ENCODE data around the gene THAP4.

Gene THAP4

DNA sequence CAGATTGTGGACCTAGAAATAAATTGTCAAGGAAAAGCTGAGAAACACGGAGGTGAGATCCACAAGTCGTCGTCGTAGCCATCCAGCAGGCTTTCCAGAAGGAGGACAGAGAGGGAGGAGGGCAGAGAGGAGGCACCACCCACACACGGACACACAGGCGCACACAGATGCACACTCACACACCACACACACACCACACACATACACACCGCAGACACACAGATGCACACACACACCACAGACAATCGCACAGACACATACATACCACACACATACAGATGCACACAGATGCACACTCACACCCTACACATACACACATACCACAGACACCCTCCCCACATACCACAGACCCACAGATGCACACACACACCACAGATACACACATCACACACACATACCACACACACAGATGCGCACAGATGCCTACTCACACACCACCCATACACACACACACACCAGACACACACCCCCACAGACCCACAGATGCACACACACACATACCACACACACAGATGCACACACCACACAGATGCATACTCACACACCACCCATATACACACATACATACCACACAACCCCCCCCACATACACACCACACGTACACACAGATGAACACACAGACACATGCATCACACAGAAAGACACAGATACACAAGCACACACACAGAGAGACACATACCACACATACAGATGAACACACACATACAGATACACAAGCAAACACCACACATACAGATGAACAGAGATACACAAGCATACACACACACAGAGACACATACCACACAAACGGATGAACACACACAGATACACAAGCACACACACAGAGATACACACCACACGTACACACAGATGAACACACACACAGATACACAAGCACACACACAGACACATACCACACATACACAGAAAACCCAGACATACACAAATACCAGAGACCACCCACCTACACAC lies 91.2 kb downstream of the THAP4 start:
- DNase-seq: no peak

DNA sequence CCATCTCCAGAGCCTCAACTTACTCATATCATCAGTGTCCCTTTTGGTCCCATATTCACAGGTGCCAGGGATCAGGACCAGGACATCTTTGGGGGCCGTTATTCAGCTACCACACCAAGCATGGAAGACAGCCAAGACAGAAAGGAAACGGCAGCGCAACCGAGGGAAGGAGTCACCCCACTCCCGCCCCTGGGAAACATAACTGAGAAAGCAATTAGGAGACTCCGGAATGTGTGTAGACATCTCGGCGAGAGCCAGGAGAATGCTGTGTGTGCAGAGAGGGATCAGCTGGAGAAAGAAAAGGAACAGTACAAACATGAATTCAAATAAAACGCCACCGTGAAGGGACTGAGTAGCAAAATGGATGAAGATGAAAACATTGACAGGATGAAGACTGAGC lies 91.9 kb downstream of the THAP4 start:
- no peak for DNase-seq

DNA sequence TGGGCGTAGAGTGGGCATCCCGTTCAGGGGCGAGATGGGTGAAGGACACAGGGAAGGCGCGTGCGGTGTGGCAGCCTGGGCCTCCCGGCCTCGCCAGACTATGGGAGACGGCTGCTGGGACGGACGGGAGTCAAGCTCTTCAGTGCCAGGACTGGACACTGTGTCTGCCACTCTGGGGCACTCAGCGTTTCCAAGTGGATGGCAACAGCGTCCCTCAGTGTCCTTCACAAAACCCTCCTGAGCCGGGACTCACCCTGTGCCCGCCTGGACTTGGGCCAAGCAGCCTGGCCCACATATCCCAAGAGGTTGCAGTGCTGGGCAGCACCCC lies 94.7 kb downstream of the THAP4 start:
- no peak for DNase-seq

DNA sequence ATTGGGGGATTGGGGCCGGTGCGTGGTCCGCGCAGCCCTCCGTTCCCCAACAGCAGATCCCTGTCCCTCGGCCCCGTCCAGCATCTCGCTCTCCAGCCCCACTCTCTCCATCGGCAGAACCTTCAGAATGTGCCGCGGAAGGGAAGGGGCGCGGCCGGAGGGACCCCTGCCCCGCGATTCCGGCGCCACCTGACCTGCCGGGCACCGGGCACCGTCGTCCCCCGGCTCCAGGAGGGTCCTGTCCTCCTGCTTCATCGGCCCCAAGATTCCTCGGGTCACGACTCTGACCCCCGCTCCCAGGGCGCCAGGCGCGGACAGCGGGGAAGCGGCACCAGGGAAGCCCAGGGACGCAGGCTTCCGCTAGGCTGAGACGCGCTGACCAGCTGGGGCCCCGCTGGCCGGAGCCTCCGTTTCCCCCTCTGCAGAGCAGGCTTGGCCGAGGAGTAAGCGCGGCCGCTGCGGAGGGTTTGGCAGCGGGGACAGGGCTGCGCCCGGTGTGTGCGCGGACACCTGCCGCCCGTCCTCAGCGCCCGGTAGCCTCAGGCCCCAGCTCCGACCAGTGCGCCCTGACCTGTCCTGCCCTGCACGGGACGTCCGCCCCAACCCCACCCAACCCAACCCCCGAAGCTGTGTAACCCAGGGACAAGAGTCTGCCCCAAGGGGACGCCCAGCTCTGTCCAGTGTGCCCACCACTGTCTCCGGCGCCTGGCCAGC lies 95.2 kb downstream of the THAP4 start:
- DNase-seq: no peak

DNA sequence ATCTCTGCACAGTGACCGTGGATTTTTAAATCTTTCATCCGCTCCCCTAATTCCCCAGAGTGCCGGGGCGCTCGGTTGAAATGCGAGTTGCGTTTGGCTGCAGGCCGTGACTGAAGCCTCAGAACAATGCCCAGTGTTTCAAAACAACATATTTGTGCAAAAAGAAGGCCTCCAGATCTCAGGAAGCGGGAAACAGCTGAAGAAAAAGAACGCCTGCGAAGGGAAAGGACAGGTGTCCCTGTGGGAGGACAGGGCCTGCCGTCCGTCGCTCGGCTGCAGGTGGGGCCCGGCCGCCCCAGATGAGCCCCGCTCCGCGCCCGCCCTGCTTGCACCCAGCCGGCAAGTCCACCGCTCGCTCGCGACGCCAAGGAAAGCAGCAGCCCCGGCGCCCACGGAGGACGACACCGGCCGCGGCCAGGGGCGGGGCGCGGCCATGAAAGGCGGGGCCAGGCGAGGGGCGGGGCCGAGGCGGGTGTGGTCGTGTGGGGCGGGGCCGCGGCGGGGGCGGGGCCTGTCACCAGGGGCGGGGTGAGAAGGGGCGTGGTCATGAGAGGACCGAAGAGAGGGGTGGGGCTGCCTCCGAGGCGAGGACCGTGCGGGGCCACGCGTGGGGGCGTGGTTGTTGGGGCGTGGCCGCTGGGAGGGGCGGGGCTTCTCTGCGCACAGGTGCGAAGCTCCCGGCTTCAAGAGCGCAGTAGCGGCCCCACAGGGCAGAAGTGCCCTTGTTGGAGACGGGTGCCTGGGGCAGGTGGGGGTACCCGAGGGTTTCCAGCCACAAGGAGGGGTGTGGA lies 96.0 kb downstream of the THAP4 start:
- peak; percentile 83 for DNase-seq

DNA sequence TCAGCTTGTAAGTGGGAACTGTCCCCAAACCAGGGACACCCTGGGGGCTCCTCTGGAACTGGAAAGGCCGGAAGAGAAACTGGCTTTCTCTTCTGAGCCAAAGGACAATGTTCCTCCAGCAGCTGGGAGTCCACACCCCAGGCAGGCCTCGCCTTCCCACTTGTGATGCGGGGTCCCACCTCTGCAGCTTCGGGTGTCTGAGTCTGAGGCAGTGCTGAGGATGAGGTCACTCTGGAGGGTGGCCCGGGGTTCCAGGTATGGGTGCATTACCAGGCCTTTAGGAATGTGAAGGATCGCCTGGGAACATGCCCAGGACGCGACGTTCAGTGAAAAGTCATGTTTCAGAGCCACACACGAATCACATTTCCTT lies 96.6 kb downstream of the THAP4 start:
- DNase-seq: no peak

DNA sequence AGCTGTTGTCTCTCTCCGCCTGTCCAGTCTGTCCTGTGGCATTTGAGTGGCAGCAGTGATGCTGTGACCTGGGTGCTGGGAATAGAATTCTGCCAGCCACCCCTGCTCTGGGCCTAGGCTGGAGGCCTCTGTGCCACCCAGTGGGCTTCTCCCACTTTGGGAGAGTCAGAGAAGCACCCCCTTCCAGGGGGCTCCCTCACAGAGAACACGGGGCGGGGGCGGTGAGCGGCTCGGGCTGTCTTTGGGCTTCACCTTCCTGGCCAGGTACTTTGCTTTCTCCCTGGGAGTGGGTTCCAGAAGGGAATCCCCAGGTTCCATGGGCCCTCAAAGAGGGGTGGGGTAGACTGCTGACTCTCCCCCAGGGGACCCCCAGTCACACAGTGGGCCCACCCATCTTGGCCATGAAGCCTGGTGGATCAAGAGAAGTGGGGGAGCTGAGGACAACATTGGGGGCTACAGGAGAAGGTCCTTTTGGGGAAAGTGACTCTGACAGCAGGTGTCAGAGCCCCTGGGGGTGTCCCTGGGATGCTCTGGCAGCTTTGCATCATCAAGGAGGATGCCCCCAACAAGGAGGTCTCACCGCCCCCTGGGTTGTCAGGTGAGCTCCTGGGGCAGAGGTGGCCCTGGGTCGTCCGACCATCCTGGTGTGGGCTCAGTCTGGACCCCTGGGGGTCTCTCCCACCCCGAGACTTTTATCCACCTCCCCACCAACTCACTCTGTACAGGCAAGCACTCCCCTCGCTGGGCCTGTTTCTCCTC lies 97.2 kb downstream of the THAP4 start:
- no peak for DNase-seq

DNA sequence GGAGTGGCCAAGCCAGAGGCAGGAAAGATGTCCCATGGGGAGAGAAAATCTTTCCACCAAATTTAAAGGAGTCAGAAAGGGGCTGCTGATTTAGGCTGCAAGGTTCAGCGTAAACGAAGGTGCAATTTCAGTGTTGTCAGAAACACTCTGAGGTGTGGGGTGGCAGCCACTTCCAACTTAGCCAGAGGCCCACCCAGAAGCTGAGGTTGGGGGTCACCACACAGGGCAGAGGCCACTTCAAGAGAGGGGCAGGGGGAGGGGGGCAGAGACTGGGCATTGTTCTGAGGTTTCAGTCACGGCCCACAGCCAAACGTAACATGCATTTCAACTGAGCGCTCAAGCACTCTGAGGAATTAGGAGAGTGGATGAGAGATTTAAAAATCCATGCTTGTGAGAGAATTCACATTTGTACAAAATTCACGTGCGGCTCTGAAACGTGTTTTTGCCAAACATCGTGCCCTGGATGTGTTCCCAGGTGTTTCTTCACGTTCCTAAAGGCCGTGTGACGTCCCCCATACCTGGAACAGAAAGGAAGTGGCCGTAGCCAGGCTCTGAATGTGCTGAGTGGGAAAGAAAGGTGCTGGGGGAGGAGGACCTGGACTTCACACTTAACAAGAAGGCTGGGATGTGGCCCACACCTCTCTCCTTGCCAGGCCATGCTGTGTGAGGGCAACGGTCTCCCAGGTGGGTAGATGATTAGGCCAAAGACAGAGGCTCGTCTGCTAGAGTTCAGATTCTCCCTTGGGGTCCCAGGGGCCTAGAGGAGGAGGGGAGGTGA lies 97.9 kb downstream of the THAP4 start:
- DNase-seq: no peak

DNA sequence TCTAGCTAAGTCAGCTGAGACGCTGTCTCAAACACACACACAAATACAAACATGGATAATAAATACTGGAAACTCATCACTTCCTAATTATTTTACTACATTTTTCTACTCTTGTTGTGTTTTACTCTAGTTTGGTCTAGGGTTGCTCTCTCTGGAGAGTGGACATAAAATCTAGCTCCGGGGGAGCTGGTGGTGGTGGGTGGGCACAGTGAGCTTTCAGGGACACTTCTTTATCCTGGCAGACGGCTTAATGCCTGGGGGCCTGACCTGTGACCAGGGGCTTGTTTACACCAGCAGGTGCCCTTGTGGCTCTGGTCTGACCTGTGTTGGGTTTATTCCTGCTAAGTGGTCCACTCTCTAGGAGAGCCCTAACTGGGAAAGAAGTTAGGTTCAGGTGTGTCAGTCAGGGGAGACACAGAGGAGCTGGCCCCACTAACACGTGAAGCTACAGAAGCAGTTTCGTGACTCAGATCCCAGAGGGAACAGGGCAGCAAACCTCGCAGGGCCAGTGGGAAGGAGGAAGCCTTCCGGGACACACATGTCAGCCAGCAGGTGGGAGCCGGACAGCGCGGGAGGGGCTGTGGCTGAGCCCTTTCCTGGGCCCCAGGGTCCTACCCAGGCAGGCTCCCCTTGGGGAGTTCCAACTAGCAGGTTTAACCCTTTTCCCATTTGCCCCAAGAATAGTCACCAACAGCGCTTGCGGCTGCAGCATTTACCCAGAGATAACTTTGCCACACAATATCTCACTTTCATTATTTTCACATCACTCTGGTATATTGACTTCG lies 100.9 kb downstream of the THAP4 start:
- no peak for DNase-seq

DNA sequence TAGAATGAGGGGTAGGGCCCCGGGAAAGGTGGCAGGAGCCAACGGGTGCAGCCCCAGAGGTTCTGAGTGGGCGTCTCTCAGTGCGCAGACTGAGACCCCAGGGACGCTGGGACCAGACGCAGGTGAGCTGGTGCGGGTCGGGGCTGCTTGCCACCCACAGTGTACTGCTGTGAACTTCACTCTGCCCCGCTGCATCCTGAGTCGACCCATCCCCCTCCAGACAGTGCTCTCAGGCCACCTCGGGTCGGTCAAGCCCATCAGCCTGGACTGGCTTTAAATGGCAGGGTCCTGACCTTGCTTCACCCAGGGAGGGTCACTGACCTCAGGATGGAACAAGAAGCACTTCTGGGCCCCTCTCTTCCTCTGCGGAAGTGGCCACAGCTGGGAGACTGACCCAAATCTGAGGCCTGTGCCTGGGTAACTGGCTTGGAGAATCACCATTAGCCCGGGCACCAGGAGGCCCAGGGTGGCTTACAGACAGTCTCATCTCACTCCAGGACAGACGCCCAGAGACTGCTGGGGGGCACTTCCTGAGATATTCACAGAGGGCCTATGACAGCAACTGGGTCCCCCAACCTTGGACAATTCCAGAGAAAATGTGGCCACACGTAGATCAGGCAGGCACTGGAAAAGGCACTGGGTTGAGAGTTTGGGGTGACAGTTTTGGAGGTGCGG lies 102.1 kb downstream of the THAP4 start:
- no peak for DNase-seq
